Measurements from ENCODE around the gene SLC4A4.

The SLC4A4 gene

DNA sequence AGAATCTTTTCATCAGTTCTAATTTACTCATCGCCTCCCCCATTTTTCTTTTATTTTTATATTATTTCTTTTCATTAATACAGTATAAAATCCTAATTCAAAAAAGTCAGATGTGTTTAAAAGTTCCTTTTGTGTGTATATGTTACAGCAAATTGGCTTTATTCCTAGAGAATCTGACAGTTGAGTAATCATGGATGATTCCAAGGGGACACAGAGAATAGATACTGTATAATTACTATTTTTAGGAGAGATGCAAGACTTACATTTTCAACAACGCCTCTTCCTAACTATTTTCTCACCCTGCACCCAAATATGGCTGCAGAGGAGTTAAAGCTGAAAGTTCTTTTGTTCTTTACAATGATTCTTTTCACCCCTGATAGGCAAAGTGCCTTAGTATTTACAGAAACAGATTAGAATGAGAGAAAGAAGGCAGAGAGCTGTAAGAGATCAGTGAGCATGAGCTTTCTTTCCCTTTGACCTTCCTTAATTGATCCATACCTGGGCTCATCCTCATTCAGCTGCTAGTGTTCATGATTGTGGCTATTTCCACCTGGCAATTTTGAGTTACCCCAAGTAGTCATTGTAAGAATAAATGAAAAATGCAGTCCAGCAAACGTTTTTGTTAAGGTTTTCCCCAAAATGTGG is 210.8 kb downstream of the SLC4A4 start:
- DNase-seq = no peak

- DNase-seq = no peak
Observed at GRCh38 chr4:71550220-71551165, 211.7 kb downstream of the SLC4A4 start.

DNA sequence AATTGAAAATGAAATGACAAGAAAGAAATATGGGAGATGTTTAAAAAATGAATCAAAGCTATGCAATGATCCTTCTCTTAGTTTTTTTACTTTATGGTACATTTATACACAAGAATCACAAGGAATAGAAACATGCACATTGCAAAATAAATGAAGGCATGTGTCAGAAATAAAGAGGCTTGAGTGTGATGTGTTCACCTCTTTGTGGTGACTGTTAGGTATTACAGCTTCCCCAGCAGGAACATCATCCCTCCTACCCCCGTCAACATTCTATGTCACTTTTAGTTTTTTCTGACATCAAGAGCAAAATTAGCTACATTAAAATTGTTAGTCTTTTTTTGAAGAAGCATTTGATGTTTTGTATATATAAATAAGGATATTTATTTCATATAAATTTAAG is 214.8 kb downstream of the SLC4A4 start:
- peak; percentile 2 for DNase-seq

DNA sequence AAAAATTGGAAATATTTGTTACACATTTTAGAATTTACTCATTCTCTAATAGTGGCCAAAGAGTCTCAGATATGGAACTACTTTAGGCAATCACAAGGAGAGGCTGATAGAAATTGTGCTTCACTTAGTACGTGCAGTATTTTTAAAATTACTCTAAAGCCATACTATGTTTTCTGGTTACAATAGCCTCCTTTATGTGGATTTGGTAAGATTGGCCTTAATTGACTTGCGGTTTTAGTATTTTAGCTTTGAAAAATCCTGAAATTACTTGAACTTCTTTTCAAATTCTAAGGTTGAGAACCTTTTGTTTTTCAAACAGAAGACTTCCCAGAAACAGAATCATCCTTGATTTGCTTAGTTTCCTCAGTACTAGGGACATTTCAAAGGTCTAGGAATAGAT is 215.2 kb downstream of the SLC4A4 start:
- DNase-seq = no peak

DNA sequence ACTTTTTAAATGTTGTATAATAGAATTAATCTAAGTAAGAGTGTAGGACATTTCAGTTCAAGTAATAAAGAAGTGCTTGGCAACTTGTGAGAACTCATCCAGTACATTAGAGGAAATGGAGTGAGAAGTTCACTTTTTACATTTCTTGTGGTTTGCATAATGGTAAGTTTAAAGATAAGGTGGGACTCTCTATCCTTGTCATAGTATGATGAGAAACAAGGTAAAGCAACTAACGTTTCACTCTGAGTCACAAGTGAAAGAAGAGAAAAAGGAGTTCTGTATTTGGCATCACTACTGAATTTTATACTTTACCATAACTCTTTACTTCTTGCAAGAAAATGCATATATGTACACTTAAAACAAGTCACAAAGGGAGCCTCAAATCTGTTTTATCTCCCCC is 219.4 kb downstream of the SLC4A4 start:
- no peak for DNase-seq

- DNase-seq = no peak
Observed at GRCh38 chr4:71559957-71560571, 221.2 kb downstream of the SLC4A4 start.

- DNase-seq = no peak
Observed at GRCh38 chr4:71564775-71565174, 226.0 kb downstream of the SLC4A4 start.

DNA sequence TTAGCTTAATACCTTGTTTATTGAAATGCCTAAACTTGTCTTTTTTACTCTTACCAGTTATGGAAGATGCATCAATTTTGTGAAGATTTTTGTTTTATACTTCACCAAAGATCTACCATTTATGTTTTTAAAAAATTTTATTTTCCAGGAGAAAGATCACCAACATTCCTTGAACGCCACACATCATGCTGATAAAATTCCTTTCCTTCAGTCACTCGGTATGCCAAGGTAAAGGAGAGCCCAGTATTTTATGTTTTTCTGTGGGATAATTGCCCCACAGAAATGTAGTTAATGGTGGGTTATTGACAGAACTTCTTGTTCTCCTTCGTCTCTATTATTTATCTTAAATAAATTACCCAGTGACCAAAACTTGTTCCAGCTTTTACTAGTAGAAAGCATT is 228.0 kb downstream of the SLC4A4 start:
- DNase-seq = no peak

DNA sequence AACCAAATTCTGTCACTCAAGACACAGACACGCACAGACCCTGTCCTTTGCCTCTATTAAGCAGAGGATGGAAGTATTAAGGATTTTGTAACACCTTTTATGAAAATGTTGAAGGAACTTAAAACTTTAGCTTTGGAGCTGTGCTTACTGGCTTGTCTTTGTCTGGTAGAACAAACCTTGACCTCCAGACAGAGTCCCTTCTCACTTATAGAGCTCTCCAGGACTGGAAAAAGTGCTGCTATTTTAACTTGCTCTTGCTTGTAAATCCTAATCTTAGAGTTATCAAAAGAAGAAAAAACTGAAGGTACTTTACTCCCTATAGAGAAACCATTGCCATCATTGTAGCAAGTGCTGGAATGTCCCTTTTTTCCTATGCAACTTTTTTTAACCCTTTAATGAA is 229.3 kb downstream of the SLC4A4 start:
- DNase-seq = no peak

DNA sequence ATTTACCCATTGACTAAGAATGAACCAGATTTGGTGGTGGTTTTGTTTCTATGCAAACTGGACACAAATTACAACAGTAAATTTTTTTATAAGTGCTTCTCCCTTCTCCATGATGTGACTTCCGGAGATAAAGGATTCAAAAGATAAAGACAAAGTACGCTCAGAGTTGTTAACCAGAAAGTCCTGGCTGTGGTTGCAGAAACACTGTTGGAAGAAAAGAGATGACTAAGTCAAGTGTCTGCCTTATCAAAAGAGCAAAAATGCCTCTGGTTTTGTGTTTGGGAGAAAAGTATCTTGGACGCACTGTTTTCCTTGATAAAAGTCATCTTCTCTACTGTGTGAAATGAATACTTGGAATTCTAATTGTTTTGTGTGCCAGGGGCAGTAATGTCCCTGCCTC is 231.7 kb downstream of the SLC4A4 start:
- no peak for DNase-seq

- DNase-seq = no peak
Observed at GRCh38 chr4:71571346-71571745, 232.5 kb downstream of the SLC4A4 start.

DNA sequence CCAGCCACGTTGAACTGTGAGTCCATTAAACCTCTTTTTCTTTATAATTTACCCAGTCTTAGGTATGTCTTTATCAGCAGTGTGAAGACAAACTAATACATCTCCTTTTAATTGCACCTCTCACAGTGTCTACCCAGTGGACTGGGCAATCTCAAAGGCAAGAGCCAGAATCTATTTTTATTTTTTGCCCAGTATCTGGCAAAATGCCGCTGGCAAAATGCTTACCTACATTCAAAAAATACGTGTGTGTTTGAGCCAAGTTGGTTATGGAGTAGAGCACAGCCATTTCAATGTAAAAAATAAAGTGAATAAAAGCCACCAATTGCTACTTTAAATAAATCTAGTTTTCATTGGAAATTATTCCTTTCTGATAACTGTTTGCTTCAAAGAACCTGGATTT is 245.2 kb downstream of the SLC4A4 start:
- DNase-seq = no peak

DNA sequence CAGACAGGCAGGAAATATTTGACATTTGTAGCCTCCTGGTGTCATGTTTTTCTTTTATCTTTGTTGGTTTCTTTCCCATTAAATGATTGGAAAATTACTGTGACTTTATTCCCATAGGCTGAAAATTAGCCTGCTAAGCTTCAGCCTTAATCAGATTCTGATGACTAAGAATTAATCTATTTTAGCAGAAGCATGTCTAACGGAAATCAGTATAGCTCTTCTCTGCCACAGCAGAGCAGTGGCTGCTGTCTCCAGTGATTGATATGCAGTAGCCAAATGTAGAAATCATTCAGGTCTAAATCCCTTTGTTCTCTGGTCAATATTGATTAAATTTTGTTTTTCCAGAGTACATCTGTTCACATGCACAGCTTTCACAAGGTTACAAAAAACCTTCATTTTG is 245.8 kb downstream of the SLC4A4 start:
- no peak for DNase-seq

DNA sequence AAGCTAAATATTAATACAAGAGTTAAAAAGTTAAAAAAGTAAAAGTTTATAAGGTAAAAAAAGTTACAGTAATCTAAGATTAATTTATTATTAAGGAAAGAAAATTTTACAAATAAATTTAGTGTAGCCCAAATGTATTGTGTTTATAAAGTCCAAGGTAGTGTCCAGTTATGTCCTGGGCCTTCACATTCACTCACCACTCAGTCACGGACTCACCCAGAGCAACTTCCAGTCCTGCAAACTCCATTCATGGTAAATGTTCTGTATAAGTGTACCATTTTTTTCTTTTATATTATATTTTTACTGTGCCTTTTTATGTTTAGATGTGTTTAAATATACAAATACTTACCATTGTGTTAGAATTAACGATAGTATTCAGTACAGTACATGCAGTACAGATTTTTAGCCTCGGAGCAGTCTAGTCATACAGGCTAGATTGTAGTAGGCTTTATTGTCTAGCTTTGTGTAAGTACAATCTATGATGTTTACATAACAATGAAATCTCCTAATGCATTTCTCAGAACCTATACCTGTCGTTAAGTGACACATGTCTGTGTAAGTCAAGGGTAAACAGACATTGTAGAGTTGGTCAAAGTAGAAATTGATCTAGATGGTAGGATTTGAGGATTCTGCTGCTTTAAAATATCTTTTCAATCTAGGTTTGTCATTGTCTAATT is 247.4 kb downstream of the SLC4A4 start:
- no peak for DNase-seq

DNA sequence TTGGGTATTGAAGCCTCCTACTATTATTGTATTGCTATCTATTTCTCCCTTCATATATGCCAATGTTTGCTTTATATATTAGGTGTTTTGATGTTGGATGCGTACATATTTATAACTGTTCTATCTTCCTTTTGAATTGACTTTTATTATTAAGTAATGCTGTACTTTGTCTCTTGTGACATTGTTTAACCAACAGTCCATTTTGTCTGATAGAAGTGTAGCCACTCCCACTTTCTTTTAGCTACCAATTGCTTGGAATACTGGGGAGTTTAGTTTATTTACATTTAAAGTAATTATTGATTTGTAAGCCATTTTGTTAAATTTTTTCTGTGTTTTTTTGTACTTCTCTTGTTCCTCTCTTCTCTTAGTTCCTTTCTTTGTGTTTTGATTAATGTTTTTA is 249.2 kb downstream of the SLC4A4 start:
- DNase-seq = no peak

DNA sequence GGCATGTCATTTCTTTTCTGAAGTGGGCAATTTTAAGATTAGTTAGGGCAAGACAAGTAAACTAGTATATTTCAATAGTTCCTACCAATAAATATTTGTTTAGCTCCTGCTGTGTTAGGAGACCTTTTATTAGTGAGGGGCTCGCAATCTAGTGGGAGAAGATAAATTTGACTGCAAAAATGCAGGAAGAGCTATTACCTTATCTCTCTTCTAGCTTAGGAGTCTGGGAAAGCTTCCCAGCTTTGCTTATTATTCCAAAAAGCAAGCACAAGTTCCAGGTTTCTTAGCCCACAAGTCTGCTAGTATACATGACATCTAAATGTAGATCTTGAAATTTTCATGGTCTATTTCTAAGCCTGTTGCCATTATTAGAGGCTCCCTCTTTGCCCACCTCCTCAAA is 254.0 kb downstream of the SLC4A4 start:
- DNase-seq = no peak

- no peak for DNase-seq
Observed at GRCh38 chr4:71593311-71593710, 254.5 kb downstream of the SLC4A4 start.

- DNase-seq = no peak
Observed at GRCh38 chr4:71595576-71596108, 256.8 kb downstream of the SLC4A4 start.

DNA sequence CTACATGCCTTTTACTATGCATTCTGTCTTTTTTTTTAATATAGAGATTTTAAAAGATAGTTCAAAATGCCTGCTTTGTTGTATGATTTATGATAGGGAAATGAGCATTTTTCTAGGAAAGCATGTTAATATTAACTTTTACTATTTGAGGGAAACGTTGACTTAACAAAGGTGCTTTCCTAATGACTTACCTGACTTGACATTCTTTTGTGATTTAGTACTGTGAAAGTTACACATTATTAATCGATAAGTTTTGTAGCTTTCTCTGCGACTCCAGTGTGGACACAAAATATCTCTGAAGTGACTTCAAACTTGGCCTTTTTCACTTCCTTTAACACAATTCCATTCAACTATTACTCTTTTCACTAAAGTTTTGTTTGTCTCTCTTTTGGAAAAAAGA is 260.8 kb downstream of the SLC4A4 start:
- no peak for DNase-seq

DNA sequence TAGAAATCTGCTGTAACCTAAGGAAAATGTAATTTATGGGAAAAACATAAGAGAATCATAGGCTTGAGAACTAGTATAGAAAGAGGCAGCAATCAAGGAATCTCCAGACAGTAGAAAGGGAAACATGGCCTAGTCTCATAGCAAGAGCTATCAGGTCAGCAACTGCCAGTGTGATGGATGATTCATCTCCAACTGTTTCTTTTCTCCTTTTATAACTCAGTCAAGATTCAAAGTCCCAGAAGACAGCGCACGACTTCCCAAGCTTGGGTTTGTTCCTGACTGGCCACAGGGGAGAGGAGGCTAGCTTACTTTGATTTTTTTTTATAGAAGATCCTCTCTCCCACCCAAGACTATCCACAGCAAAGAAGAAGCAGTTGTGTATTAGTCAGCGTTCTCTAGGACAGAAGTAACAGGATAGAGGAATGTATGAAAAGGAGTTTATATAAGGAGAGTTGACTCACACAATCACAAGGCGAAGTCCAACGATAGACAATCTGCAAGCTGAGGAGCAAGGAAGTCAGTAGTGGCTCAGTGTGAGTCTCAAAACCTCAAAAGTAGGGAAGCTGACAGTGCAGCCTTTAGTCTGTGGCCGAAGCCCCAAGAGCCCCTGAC is 263.6 kb downstream of the SLC4A4 start:
- DNase-seq = no peak

DNA sequence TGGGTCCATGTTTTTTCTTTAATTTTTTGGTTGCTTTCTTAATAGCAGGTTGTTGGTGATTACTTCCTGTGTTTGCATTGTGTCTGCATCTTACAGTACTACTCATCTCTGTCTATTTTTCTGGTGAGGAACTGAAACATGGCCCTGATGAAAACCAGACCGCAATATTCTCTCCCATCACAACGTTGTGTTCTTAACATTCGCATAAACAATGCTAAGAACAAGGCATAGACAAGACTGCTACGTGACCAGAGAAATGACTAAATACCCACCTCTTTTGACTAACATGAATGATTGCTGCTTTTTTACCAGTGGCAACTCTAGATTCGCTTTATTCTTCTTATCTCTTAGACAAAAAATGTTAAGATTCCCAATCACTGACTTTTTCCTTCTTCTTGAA is 266.0 kb downstream of the SLC4A4 start:
- no peak for DNase-seq

DNA sequence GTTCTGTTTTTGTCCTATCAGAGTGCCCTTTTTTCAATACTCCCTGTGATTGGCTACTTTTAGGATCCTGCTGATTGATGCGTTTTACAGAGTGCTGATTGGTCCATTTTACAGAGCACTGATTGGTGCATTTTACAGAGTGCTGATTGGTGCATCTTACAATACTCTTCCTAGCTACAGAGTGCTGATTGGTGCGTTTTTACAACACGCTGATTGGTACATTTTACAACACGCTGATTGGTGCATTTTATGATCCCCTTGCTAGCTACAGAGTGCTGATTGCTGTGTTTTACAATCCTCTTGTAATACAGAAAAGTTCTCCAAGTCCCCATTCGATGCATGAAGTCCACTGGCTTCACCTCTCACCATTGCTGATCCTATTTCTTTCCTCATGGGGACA is 268.3 kb downstream of the SLC4A4 start:
- DNase-seq = no peak

Data from CD4-positive, alpha-beta T cell treated with Interleukin-12 subunit alpha and Interleukin-12 subunit beta, for 1 hour (primary cell).